H1 (cell line): ENCODE measurements around the gene PPP1R1C. TPM values are rescaled to one million over a fixed set of nuclear protein-coding genes. Genes with fewer than 3 reads are reported as not detected.

Source experiments
- CTCF ChIA-PET: fragments of 300-600 bp; sonication (Branson Sonifier 250); formaldehyde crosslinking; loops from one replicate; lab custom pipeline; 2021; ENCODE audit not compliant: partially characterized antibody; lab: Charles Lee
- POLR2A ChIA-PET: fragments of 300-600 bp; sonication (Branson Sonifier 250); formaldehyde crosslinking; loops from one replicate; lab custom pipeline; 2021; ENCODE audit warnings: inconsistent platforms; ENCODE audit not compliant: partially characterized antibody; lab: Charles Lee
- DNase-seq, 2 experiments: peaks; one replicate each; pipeline versions ENCODE4 v3.0.0 to v3.0.0-alpha.2; 2010 to 2022; ENCODE audit warnings: low spot score in 2 of 2, low read depth in 1 of 2, mixed read lengths in 1 of 2
- FAIRE-seq: peaks from 2 replicates; lab custom pipeline; 2011; peaks lifted over from hg19 to GRCh38; lab: Jason Lieb, UNC
- H2AFZ ChIP-seq: 2 replicates; pipeline ENCODE4 v1.8.1; 2012; ENCODE audit warnings: low read length, inconsistent platforms
- H2AK5ac ChIP-seq: 2 replicates; pipeline ENCODE4 v1.6.1; 2013; ENCODE audit warnings: low read depth, low read length
- H2BK120ac ChIP-seq: replicated peaks from 2 replicates; pipeline ENCODE3; 2013; ENCODE audit warnings: low read depth, low read length, inconsistent platforms
- H2BK12ac ChIP-seq: 2 replicates; pipeline ENCODE4 v1.6.1; 2013; ENCODE audit warnings: low read depth, low read length
- H2BK15ac ChIP-seq: 2 replicates; pipeline ENCODE4 v1.6.1; 2013; ENCODE audit warnings: low read length
- H2BK20ac ChIP-seq: 2 replicates; pipeline ENCODE4 v1.6.1; 2013; ENCODE audit warnings: low read length
- H2BK5ac ChIP-seq: 2 replicates; pipeline ENCODE4 v1.6.1; 2013; ENCODE audit warnings: low read depth, low read length
- H3K14ac ChIP-seq: 2 replicates; pipeline ENCODE4 v1.6.1; 2013; ENCODE audit warnings: inconsistent platforms; ENCODE audit not compliant: insufficient read length
- H3K18ac ChIP-seq: 2 replicates; pipeline ENCODE4 v1.6.1; 2013; ENCODE audit warnings: low read length; ENCODE audit errors: extremely low read depth
- H3K23ac ChIP-seq: 2 replicates; pipeline ENCODE4 v1.6.1; 2013; ENCODE audit warnings: inconsistent platforms; ENCODE audit not compliant: insufficient read length
- H3K23me2 ChIP-seq: 2 replicates; pipeline ENCODE4 v1.6.1; 2013; ENCODE audit warnings: low read depth, low read length
- H3K27ac ChIP-seq: 2 replicates; pipeline ENCODE4 v1.6.1; 2011; ENCODE audit warnings: low read depth, low read length, inconsistent platforms
- H3K27me3 ChIP-seq, 4 experiments: replicated peaks in 1 of 4; 1 replicate in 1 of 4; 2 replicates in 3 of 4; pipeline versions ENCODE4 v1.6.1 to v1.8.1; 2011 to 2013; ENCODE audit warnings: low read length in 3 of 4, mild to moderate bottlenecking in 3 of 4, inconsistent platforms in 2 of 4, mixed read lengths in 2 of 4, moderate library complexity in 1 of 4; ENCODE audit not compliant: control insufficient read depth in 3 of 4, insufficient read depth in 3 of 4; ENCODE audit errors: extremely low read depth in 1 of 4
- H3K36me3 ChIP-seq, 4 experiments: 2 replicates each; pipeline versions ENCODE4 v1.6.1 to v1.8.1; 2011 to 2013; ENCODE audit warnings: mild to moderate bottlenecking in 4 of 4, low read length in 3 of 4, moderate library complexity in 2 of 4, control low read depth in 1 of 4, inconsistent platforms in 1 of 4; ENCODE audit not compliant: insufficient read depth in 4 of 4, control insufficient read depth in 2 of 4
- H3K4ac ChIP-seq: replicated peaks from 2 replicates; pipeline ENCODE3; 2013; ENCODE audit warnings: low read length, low read depth, mixed read lengths, inconsistent platforms; ENCODE audit not compliant: insufficient read length
- H3K4me1 ChIP-seq, 4 experiments: replicated peaks in 1 of 4; 1 replicate in 1 of 4; 2 replicates in 3 of 4; pipeline versions ENCODE4 v1.6.1 to v1.8.1; 2011 to 2013; ENCODE audit warnings: low read length in 3 of 4, inconsistent platforms in 2 of 4, mixed read lengths in 1 of 4; ENCODE audit not compliant: insufficient read depth in 4 of 4, control insufficient read depth in 3 of 4
- H3K4me2 ChIP-seq, 2 experiments: 2 replicates each; pipeline versions ENCODE4 v1.6.1 to v1.8.1; 2011 to 2013; ENCODE audit warnings: low read depth in 2 of 2, low read length in 2 of 2, control low read depth in 1 of 2, inconsistent platforms in 1 of 2, mild to moderate bottlenecking in 1 of 2; ENCODE audit not compliant: insufficient read depth in 1 of 2
- H3K4me3 ChIP-seq, 4 experiments: fragments of 200-600, 300-600 bp in 1 of 4; sonication (generic), shearing (Covaris generic), sonication (Bioruptor Twin) in 1 of 4; 2 replicates each; pipeline versions ENCODE4 v1.5.1 to v1.8.1; 2011 to 2016; ENCODE audit warnings: low read length in 4 of 4, low read depth in 3 of 4, control low read depth in 2 of 4, inconsistent platforms in 2 of 4, mild to moderate bottlenecking in 2 of 4, mixed read lengths in 1 of 4, moderate library complexity in 1 of 4; ENCODE audit not compliant: insufficient read depth in 2 of 4; ENCODE audit errors: extremely low read depth in 1 of 4
- H3K56ac ChIP-seq: replicated peaks from 2 replicates; pipeline ENCODE3; 2013; ENCODE audit warnings: low read depth, mild to moderate bottlenecking, mixed read lengths, low read length, inconsistent platforms; ENCODE audit not compliant: insufficient read length
- H3K79me1 ChIP-seq: 2 replicates; pipeline ENCODE4 v1.6.1; 2013; ENCODE audit warnings: low read depth, low read length, control low read depth
- H3K79me2 ChIP-seq, 2 experiments: 2 replicates each; pipeline versions ENCODE4 v1.6.1 to v1.8.1; 2012 to 2013; ENCODE audit warnings: low read length in 2 of 2, mild to moderate bottlenecking in 2 of 2, inconsistent platforms in 1 of 2; ENCODE audit not compliant: insufficient read depth in 2 of 2, control insufficient read depth in 1 of 2
- H3K9ac ChIP-seq, 4 experiments: replicated peaks in 1 of 4; 1 replicate in 1 of 4; 2 replicates in 3 of 4; pipeline versions ENCODE4 v1.6.1 to v1.8.1; 2011 to 2013; ENCODE audit warnings: low read depth in 3 of 4, low read length in 3 of 4, control low read depth in 2 of 4, mild to moderate bottlenecking in 2 of 4, moderate library complexity in 2 of 4, inconsistent platforms in 1 of 4; ENCODE audit errors: extremely low read depth in 1 of 4
- H3K9me3 ChIP-seq, 2 experiments: 2 replicates each; pipeline versions ENCODE4 v1.6.1 to v1.8.1; 2012 to 2013; ENCODE audit warnings: mild to moderate bottlenecking in 2 of 2, moderate library complexity in 2 of 2, control low read depth in 1 of 2, inconsistent platforms in 1 of 2, low read depth in 1 of 2, low read length in 1 of 2, mixed read lengths in 1 of 2; ENCODE audit not compliant: insufficient read depth in 2 of 2
- H4K20me1 ChIP-seq, 2 experiments: replicated peaks in 1 of 2; 2 replicates each; pipeline versions ENCODE3 to v1.8.1; 2011 to 2013; ENCODE audit warnings: inconsistent platforms in 2 of 2, low read length in 2 of 2, mild to moderate bottlenecking in 1 of 2; ENCODE audit not compliant: insufficient read depth in 2 of 2, control insufficient read depth in 1 of 2
- H4K5ac ChIP-seq: 2 replicates; pipeline ENCODE4 v1.6.1; 2013; ENCODE audit warnings: low read length, low read depth, mixed read lengths, inconsistent platforms; ENCODE audit not compliant: insufficient read length
- H4K8ac ChIP-seq: 2 replicates; pipeline ENCODE4 v1.8.0; 2013; ENCODE audit warnings: mild to moderate bottlenecking, moderate library complexity, low read length, inconsistent platforms; ENCODE audit not compliant: insufficient read depth; ENCODE audit errors: extremely low read depth
- H4K91ac ChIP-seq: replicated peaks from 2 replicates; pipeline ENCODE3; 2013; ENCODE audit warnings: low read length, mixed read lengths, inconsistent platforms; ENCODE audit not compliant: insufficient read length
- SIN3A ChIP-seq, 2 experiments: IDR thresholded peaks in 1 of 2; conservative IDR thresholded peaks in 1 of 2; 2 replicates each; pipeline ENCODE4 v1.6.1; 2011 to 2012; ENCODE audit warnings: low read length in 2 of 2, improper control_type of control experiment in 1 of 2, low read depth in 1 of 2, mild to moderate bottlenecking in 1 of 2
- WGBS, 2 experiments: shearing (Covaris generic) in 1 of 2; methylation state at CpG; one replicate each; pipeline versions ENCODE4 v1.1.6 to v1.1.7; 2013 to 2015; ENCODE audit warnings: low lambda C conversion rate in 2 of 2, mixed read lengths in 2 of 2, inconsistent platforms in 1 of 2, low coverage in 1 of 2, missing lambda C conversion rate in 1 of 2; ENCODE audit not compliant: insufficient replicate concordance in 2 of 2, insufficient coverage in 1 of 2, insufficient read length in 1 of 2; ENCODE audit errors: extremely low coverage in 1 of 2, missing lambda C conversion rate in 1 of 2; 5-methylcytosine and 5-hydroxymethylcytosine counted together
- polyA plus RNA-seq, 7 experiments: library from polyadenylated mRNA; depleted of rRNA in 3 of 7; stranded (reverse) in 5 of 7; unstranded in 2 of 7; fragments of >200 nt in 5 of 7; fragments of 200-250 nt in 2 of 7; gene quantifications; 1 replicate in 5 of 7; 2 replicates in 1 of 7; 4 replicates in 1 of 7; pipeline versions ENCODE4 v1.2.1 to v1.2.3, GENCODE V29; 2011 to 2013; ENCODE audit warnings: missing spikeins in 2 of 7, mixed read lengths in 2 of 7
- total RNA-seq: library from RNA; stranded (reverse); fragmentation: NEBNext Ultra II Directional; extraction: Animal tissue kit (Norgen Biotek cat#: 25700); gene quantifications from 2 replicates; pipeline ENCODE4 v1.2.1, GENCODE V29; 2021

The PPP1R1C gene
- total and polyA plus RNA-seq, 2 of the 8 experiments (the other 6 are each of a cell fraction or from before 2014, with no cell fraction given), result 1.3 to 5.3 TPM

DNA sequence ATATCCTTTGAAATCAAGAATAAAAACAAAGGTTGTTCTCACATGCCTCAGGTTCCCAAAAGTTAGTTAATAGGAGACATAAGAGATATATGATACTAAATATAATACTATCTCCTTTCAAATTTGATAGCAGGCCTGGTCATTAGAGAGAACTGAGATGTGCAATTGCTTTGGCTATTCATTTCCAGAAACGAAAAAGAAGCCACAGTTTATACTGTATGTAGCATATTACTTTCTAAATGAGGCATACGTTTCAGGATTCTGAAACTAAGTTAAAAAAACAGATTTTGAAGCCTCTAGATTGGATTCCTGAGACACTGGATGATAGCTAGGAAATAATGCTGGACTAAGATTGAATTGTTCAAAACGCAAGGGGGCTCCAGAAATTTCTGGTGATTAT lies 7.1 kb downstream of the PPP1R1C start:
- POLR2A ChIA-PET, result no interaction called here
- Histone ChIP-seq H3K14ac (no peak overlapping the region), H2AFZ (no peak overlapping the region), H3K79me1 (no peaks in the 10 kb centered on the region), H3K56ac (no peak overlapping the region), H3K27me3 (no peaks in the 10 kb centered on the region), H4K91ac (no peak overlapping the region), H3K9me3 (no peaks in the 10 kb centered on the region), H3K4me3 (no peak overlapping the region), H3K23ac (no peak overlapping the region), H3K27ac (no peak overlapping the region), H2AK5ac (no peak overlapping the region), H3K23me2 (no peaks in the 10 kb centered on the region), H4K5ac (no peak overlapping the region), H3K4me1 (no peaks in the 10 kb centered on the region), H3K36me3 (no peaks in the 10 kb centered on the region), H4K8ac (no peak overlapping the region), H3K9ac (no peak overlapping the region), H4K20me1 (no peaks in the 10 kb centered on the region), H2BK20ac (no peak overlapping the region), H2BK5ac (no peak overlapping the region), H2BK120ac (no peak overlapping the region), H3K79me2 (no peaks in the 10 kb centered on the region), H3K18ac (no peak overlapping the region), H2BK15ac (no peak overlapping the region), H2BK12ac (no peak overlapping the region), H3K4me2 (no peak overlapping the region), H3K4ac (no peak overlapping the region)
- no peak for FAIRE-seq
- 88% methylated on average over 3 of the region's 3 CpGs; no CpG with 5 or more reads in 1 of the 2 experiments for WGBS, 2 experiments
- no peak for DNase-seq
- TF ChIP-seq SIN3A (conservative IDR thresholded peaks at IDR 0.05 in 1 of 2, IDR thresholded peaks at IDR 0.05 in 1 of 2; ENCODE audit: low read depth in 1 of 2, low read length in 2 of 2), result no peak
- CTCF ChIA-PET, result interaction anchor here (1.8 kb wide), 1 partner anchor 12 kb away, joined by 4 read pairs; no protein-coding TSS in a partner anchor
